H1 (cell line): ENCODE measurements around the gene GXYLT2. TPM values are rescaled to one million over a fixed set of nuclear protein-coding genes. Genes with fewer than 3 reads are reported as not detected.

ENCODE experiments used
- CREB1 ChIP-seq: IDR thresholded peaks from 2 replicates; pipeline ENCODE4 v1.6.1; 2012; ENCODE audit warnings: inconsistent platforms
- E2F6 ChIP-seq: IDR thresholded peaks from 2 replicates; pipeline ENCODE4 v1.6.1; 2012; ENCODE audit warnings: inconsistent platforms
- HDAC2 ChIP-seq, 2 experiments: fragments of 300-600 bp in 1 of 2; sonication (generic) in 1 of 2; IDR thresholded peaks; 2 replicates each; pipeline ENCODE4 v1.6.1; 2011 to 2012; ENCODE audit warnings: low read depth in 2 of 2, low read length in 2 of 2, mild to moderate bottlenecking in 2 of 2, moderate library complexity in 2 of 2, borderline replicate concordance in 1 of 2, inconsistent platforms in 1 of 2
- JUN ChIP-seq: IDR thresholded peaks from 2 replicates; pipeline ENCODE4 v1.6.1; 2011; ENCODE audit warnings: low read depth, mild to moderate bottlenecking, improper control_type of control experiment, low read length
- KDM4A ChIP-seq: IDR thresholded peaks from one replicate; pipeline ENCODE4 v1.7.1; 2012; ENCODE audit warnings: low read depth, mild to moderate bottlenecking, moderate library complexity, low read length, inconsistent platforms; ENCODE audit not compliant: severe bottlenecking
- NANOG ChIP-seq: IDR thresholded peaks from 2 replicates; pipeline ENCODE4 v1.6.1; 2011; ENCODE audit warnings: low read length, low read depth, mild to moderate bottlenecking, inconsistent platforms; ENCODE audit not compliant: insufficient read depth, poor library complexity, severe bottlenecking
- POLR2A ChIP-seq, 2 experiments: IDR thresholded peaks; 1 replicate in 1 of 2; 2 replicates in 1 of 2; pipeline ENCODE4 v1.6.1; 2011; ENCODE audit warnings: low read depth in 2 of 2, low read length in 2 of 2, mild to moderate bottlenecking in 2 of 2; ENCODE audit errors: control extremely low read depth in 1 of 2
- SP2 ChIP-seq: IDR thresholded peaks from 2 replicates; pipeline ENCODE4 v1.6.1; 2012; ENCODE audit warnings: mild to moderate bottlenecking, low read length, inconsistent platforms
- SUZ12 ChIP-seq: fragments of 200-600 bp; sonication (generic); IDR thresholded peaks from 2 replicates; pipeline ENCODE4 v1.6.1; 2012; ENCODE audit warnings: mild to moderate bottlenecking, inconsistent platforms, low read length, moderate library complexity, mixed read lengths
- TBP ChIP-seq: IDR thresholded peaks from 2 replicates; pipeline ENCODE4 v1.6.1; 2011; ENCODE audit warnings: low read depth, low read length, improper control_type of control experiment
- polyA plus RNA-seq, 7 experiments: library from polyadenylated mRNA; depleted of rRNA in 3 of 7; stranded (reverse) in 5 of 7; unstranded in 2 of 7; fragments of >200 nt in 5 of 7; fragments of 200-250 nt in 2 of 7; gene quantifications; 1 replicate in 5 of 7; 2 replicates in 1 of 7; 4 replicates in 1 of 7; pipeline versions ENCODE4 v1.2.1 to v1.2.3, GENCODE V29; 2011 to 2013; ENCODE audit warnings: missing spikeins in 2 of 7, mixed read lengths in 2 of 7
- total RNA-seq: library from RNA; stranded (reverse); fragmentation: NEBNext Ultra II Directional; extraction: Animal tissue kit (Norgen Biotek cat#: 25700); gene quantifications from 2 replicates; pipeline ENCODE4 v1.2.1, GENCODE V29; 2021

Gene GXYLT2
- total and polyA plus RNA-seq, 2 of the 8 experiments (the other 6 are each of a cell fraction or from before 2014, with no cell fraction given): 1.8 to 5.6 TPM

GRCh38 chr3:72860846-72861245 lies 27.0 kb upstream of the GXYLT2 start (continued):
- TF ChIP-seq E2F6: no peak
- no peak for TF ChIP-seq SUZ12
- no peak for TF ChIP-seq TBP
- TF ChIP-seq CREB1: no peak
- TF ChIP-seq SP2: no peak
- TF ChIP-seq JUN: no peak
- TF ChIP-seq KDM4A: no peak
- no peak for TF ChIP-seq HDAC2 (IDR thresholded peaks at IDR 0.05; ENCODE audit: borderline replicate concordance in 1 of 2, low read depth in 2 of 2, low read length in 2 of 2)
- TF ChIP-seq NANOG: no peak
- no peak for TF ChIP-seq POLR2A (IDR thresholded peaks at IDR 0.05; ENCODE audit: control extremely low read depth in 1 of 2, low read depth in 2 of 2, low read length in 2 of 2)
- TF ChIP-seq, all 59 proteins: peak for 0
